Type B pancreatic cell (in vitro differentiated cells): Measurements from ENCODE around the gene PARD6B. TPM values are rescaled to one million over a fixed set of nuclear protein-coding genes. Genes with fewer than 3 reads are reported as not detected.
"Not testable (repeated sequence)": the region's sequence is repeated elsewhere in the genome, so short reads cannot be mapped to it uniquely, and the experiment has no call there.

ENCODE experiments used
- DNase-seq: peaks from one replicate; pipeline ENCODE4 v3.0.0; 2021; ENCODE audit warnings: mixed read lengths; ENCODE audit not compliant: unreplicated experiment; ENCODE audit errors: extremely low spot score
- H3K27ac Mint-ChIP-seq: 2 replicates; pipeline ENCODE4 v1.8.0; 2021; ENCODE audit warnings: mild to moderate bottlenecking, mixed read lengths
- H3K27me3 Mint-ChIP-seq: 2 replicates; pipeline ENCODE4 v1.8.0; 2021; ENCODE audit warnings: mixed read lengths
- H3K36me3 Mint-ChIP-seq: 2 replicates; pipeline ENCODE4 v1.8.0; 2021; ENCODE audit warnings: mixed read lengths
- H3K4me1 Mint-ChIP-seq: one replicate; pipeline ENCODE4 v1.8.0; 2021; ENCODE audit warnings: mixed read lengths; ENCODE audit not compliant: unreplicated experiment
- H3K4me3 Mint-ChIP-seq: 2 replicates; pipeline ENCODE4 v1.8.0; 2021; ENCODE audit warnings: mild to moderate bottlenecking, mixed read lengths
- H3K9me3 Mint-ChIP-seq: 2 replicates; pipeline ENCODE4 v1.8.0; 2021; ENCODE audit warnings: mixed read lengths
- CTCF ChIP-seq: fragments of 200-600 bp; sonication (generic); conservative IDR thresholded peaks from 2 replicates; pipeline ENCODE4 v1.5.0; 2021; ENCODE audit warnings: antibody characterized with exemption, mild to moderate bottlenecking
- total RNA-seq: library from RNA; stranded (reverse); gene quantifications from 2 replicates; pipeline ENCODE4 v1.2.1, GENCODE V29; 2021; ENCODE audit warnings: low replicate concordance

PARD6B gene
- total RNA-seq, 1 donor from 2014 or later = 27.7 TPM

GRCh38 chr20:50709636-50709973, 21.8 kb upstream of the PARD6B start:
- no peak overlapping the region for H3K27ac Mint-ChIP-seq
- TF ChIP-seq CTCF = no peak
- H3K4me3 Mint-ChIP-seq = no peak overlapping the region
- H3K36me3 Mint-ChIP-seq = peaks cover 3% of the 10 kb centered on the region
- no peak for DNase-seq
- peaks cover 23% of the 10 kb centered on the region for H3K4me1 Mint-ChIP-seq
- peaks cover 3% of the 10 kb centered on the region for H3K27me3 Mint-ChIP-seq
- H3K9me3 Mint-ChIP-seq = peaks cover 5% of the 10 kb centered on the region

- Mint-ChIP-seq H3K9me3 (peaks cover 5% of the 10 kb centered on the region), H3K27ac (peak overlapping the region; percentile 85), H3K27me3 (peaks cover 3% of the 10 kb centered on the region), H3K36me3 (peaks cover 3% of the 10 kb centered on the region), H3K4me3 (no peak overlapping the region), H3K4me1 (peaks cover 23% of the 10 kb centered on the region)
- no peak for DNase-seq
- no peak for TF ChIP-seq CTCF
These were observed 20.8 kb upstream of the PARD6B start for GRCh38 chr20:50710492-50711063.

GRCh38 chr20:50711113-50711825, 20.1 kb upstream of the PARD6B start:
- TF ChIP-seq CTCF = no peak
- Mint-ChIP-seq H3K27ac (peak overlapping the region; percentile 85), H3K4me3 (peak overlapping the region; percentile 72), H3K27me3 (peaks cover 3% of the 10 kb centered on the region), H3K36me3 (peaks cover 3% of the 10 kb centered on the region), H3K4me1 (peaks cover 23% of the 10 kb centered on the region), H3K9me3 (peaks cover 5% of the 10 kb centered on the region)
- no peak for DNase-seq

- no peak for TF ChIP-seq CTCF
- Mint-ChIP-seq H3K27me3 (peaks cover 3% of the 10 kb centered on the region), H3K9me3 (peaks cover 5% of the 10 kb centered on the region), H3K36me3 (peaks cover 3% of the 10 kb centered on the region), H3K4me3 (no peak overlapping the region), H3K4me1 (peaks cover 26% of the 10 kb centered on the region), H3K27ac (peak overlapping the region; percentile 54)
- DNase-seq = no peak
These were observed 18.4 kb upstream of the PARD6B start for GRCh38 chr20:50712771-50713656.

GRCh38 chr20:50713657-50714101, 17.7 kb upstream of the PARD6B start:
- Mint-ChIP-seq H3K27ac (peak overlapping the region; percentile 1), H3K4me1 (peaks cover 32% of the 10 kb centered on the region), H3K4me3 (no peak overlapping the region), H3K9me3 (peaks cover 5% of the 10 kb centered on the region), H3K27me3 (peaks cover 3% of the 10 kb centered on the region), H3K36me3 (peaks cover 3% of the 10 kb centered on the region)
- peak; percentile 40 for TF ChIP-seq CTCF
- DNase-seq = no peak

- not testable (repeated sequence) for H3K9me3 Mint-ChIP-seq, H3K27ac Mint-ChIP-seq, DNase-seq, H3K27me3 Mint-ChIP-seq, H3K4me3 Mint-ChIP-seq, H3K36me3 Mint-ChIP-seq
- H3K4me1 Mint-ChIP-seq = peaks cover 27% of the 10 kb centered on the region
These were observed 17.0 kb upstream of the PARD6B start for GRCh38 chr20:50714426-50714825.
